MV-4-11 (cell line): ENCODE measurements around the gene WWOX.
"Not testable (repeated sequence)": the region's sequence is repeated elsewhere in the genome, so short reads cannot be mapped to it uniquely, and the experiment has no call there.

Source experiments
- DNase-seq: peaks from one replicate; lab custom pipeline; 2025; lab: John Stamatoyannopoulos, UW

Gene WWOX

DNA sequence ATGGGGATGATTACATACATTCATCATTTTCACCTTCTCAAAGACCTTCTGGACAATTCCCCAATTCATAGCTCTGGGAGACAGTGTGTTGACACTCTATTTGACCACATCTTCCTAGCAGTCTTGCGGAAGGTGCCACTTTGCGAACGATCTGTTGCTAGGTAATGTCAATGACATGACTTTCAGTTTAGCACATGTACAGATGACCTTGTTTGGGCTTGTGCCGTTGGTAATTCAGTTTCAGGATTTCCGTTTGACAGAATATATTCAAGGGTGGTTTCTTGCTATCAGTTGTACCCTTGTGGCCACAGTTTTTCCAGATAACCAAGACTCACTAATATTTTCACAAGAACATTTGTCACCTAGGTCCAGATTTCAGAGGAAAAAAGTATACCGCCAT lies 478.2 kb downstream of the WWOX start:
- no peak for DNase-seq

- no peak for DNase-seq
Observed at GRCh38 chr16:78579020-78579419, 479.6 kb downstream of the WWOX start.

DNA sequence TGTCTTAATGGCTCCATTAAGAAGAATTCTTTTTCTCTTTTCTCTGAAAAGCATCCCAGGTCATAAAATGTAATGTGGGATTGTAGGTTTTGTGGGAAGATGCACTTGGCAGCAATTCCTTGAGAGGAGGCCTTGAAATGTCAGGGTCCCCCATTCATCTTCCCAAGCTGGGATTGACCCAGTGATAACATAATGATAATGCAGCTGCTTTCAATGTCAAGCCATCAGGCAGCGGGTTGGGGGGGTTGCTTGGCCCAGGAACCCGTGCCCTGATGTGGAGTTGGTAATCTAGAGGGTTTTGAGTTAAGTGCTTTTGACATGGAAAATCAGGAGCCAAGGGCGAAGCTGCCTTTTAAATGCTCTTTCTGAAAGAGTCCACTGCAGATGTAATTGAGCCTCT lies 484.0 kb downstream of the WWOX start:
- DNase-seq, result no peak

GRCh38 chr16:78584213-78584860 lies 484.9 kb downstream of the WWOX start:
- DNase-seq, result peak; percentile 60

- DNase-seq, result no peak
Observed at GRCh38 chr16:78584991-78585390, 485.5 kb downstream of the WWOX start.

GRCh38 chr16:78589331-78589730 lies 489.9 kb downstream of the WWOX start:
- no peak for DNase-seq

DNA sequence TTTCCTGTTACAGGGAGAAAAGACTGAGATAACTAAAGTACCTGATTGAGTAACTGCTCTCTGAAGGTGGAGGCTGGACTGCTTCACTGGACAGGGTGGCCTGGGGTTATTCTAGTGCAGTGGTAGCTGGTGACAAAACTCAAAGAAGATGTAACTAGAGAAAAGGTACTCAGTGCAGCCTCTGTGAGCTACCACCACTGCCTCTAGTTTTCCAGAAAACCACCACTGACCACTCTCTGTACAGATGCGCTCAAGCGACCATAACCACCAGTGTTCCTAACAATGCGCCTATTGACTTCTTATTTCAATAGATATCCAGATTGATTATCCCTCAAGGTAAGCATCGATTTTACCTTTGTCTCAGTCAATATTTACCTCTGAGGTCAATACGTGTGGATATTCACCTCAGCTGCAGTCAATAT lies 492.2 kb downstream of the WWOX start:
- DNase-seq, result no peak

DNA sequence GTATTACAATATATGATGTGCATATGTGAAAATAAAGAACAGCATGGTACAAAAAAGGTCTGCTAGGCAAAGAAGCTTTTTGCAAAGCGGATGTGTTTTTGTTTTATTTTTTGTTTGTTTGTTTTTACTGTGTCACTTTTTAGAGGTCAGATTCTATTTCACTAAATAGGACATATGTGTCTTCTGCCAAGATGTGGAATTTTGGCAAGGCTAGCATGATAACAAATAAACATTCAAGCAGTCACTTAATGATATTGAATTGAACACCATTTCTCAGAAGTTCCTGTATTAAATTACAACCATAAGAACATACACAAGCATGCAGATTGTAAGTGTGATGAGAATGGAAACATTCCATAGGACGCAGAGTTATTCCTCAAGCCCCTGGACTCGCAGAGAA lies 492.7 kb downstream of the WWOX start:
- no peak for DNase-seq

- no peak for DNase-seq
Observed at GRCh38 chr16:78593352-78593751, 493.9 kb downstream of the WWOX start.

DNA sequence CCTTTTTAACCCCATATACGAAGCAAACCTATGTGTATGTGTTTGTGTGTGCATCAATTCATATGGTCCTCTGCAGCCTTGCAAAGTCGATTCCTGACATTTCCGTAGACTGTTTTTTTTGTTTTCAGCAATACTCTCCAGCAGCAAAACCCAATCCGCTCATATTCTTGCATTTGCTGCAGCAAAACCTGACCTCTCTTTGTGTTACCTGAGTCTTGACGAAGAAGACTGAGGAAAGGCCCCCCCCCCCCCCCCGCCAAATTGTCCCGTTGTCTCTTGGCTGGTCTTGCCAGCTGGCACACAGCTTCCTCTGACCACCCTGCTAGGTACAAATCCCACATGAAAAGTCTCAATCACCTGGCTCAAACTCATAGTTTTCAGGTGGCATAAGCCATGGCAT lies 494.7 kb downstream of the WWOX start:
- DNase-seq, result no peak

DNA sequence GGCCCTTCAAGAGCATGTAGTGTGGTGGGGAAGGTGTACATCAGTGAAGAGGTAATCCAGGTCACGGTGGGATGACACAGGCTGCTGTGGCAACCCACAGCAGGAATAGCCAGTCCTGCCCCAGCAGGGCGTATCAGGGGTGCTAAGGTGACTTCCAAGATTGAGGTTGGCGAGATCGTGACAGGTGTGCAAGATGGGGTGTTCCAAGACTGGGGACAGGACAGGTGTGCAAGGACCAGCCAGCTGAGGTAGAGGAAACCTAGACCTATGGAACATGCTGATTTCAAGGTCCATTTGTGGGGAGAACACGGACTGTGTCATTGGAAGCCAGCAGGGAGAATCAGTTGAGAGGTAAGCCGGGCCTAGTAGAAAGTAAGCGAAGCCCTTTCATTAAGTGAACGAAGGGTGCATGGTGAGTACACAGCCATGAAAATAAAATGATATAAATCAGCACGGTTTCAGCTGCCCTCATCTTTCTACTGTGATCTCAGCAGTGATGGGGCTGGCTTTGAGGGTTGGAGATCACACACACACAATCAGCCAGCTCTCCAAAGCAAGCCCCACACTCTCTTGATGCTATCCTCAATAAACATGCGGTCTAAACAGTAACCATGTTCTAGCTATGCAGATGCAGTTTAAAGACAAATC lies 497.0 kb downstream of the WWOX start:
- no peak for DNase-seq

GRCh38 chr16:78596996-78597422 lies 497.6 kb downstream of the WWOX start:
- no peak for DNase-seq

DNA sequence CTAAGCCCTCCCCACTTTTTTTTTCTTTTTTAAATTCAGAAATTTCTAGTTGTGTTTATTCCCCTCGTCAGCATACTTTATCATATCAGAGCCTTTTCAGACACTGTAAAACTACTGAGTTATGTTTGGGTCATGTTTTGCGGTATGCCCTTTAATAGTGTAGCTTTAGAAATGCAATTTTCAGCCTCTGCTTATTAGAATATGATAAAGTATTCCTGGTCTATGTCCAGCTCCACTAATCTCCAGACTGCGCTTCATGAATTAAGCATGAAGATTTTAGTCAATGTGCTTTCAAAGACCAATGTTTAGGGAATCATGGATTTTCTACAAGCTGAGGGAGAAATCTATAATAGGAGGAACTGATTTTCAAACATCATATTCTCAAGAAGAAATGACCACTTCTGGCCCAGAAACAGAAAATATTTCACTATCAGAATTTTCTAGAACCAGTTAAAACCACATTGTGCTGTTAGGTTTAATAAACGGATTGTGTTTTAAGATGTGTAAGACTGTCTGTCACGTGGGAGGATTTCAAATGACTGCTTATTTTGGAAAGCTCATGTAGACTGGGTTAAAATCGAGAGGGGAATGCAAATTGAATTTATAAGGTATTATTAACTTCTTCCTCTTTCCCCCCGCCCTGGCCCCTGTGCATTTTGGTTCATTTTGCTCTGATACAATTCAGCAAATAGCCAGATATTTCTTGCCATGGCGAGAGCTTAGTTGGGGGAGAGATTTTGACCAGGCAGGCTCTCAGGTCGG lies 498.5 kb downstream of the WWOX start:
- no peak for DNase-seq

GRCh38 chr16:78599271-78599670 lies 499.8 kb downstream of the WWOX start:
- DNase-seq, result no peak

DNA sequence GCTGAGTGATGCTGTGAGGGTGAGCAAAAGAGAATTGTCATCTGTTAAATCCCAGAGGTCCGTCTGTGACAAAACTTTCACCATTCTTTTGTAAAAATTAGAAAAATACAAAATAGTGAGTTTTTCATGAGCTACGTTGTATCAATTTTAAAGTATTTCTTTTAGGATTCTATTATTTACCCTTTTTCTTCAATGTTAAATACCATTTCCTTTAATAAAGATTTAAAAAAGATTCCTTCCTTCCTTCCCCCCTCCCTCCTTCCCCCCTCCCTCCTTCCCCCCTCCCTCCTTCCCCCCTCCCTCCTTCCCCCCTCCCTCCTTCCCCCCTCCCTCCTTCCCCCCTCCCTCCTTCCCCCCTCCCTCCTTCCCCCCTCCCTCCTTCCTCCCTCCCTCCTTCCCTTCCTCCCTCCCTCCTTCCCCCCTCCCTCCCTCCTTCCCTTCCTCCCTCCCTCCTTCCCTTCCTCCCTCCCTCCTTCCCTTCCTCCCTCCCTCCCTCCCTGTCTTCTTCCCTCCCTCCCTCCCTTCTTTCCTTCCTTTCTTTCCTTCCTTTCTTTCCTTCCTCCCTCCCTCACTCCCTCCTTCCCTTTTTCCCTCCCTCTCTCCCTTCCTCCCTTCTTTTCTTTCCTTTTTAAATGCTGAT lies 505.1 kb downstream of the WWOX start:
- not testable (repeated sequence) for DNase-seq

GRCh38 chr16:78605548-78606101 lies 506.2 kb downstream of the WWOX start:
- no peak for DNase-seq

GRCh38 chr16:78606545-78606944 lies 507.1 kb downstream of the WWOX start:
- no peak for DNase-seq

DNA sequence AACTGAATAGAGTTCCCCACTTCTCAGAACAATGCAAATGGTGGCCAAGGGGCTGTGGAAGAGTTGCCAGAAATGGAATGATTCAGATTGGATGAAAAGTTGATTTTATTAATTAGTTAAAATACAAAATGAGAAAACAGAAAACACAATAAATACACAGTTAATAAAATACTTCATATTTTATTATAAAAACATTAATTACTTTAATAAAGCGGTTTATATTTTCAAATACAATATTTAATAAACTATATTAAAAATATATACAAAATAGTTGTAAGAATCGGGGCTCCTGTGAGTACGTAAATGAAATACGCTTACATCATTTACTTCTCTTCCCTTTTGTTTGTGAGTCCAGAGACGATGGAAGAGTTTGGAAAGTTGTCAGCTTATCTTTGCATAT lies 507.6 kb downstream of the WWOX start:
- no peak for DNase-seq

DNA sequence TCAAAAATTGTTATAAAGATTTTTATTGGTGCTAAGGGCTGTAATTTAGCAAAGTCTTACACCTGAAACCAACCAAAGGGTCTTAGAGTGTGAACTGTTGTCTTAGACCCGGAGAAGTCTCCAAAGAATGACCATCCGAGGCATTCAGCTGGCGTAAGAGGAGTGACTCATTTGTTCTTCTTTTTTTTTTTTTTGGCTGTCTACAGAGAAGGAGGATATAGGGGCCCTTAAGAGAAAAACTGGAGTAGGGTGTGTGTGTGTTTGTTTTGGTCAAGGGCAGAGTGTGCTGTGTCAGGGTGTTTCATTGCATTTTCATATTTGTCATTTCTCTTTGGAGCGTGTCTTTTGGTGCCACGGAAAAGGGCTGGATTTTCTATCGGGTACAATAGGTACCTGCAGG lies 508.0 kb downstream of the WWOX start:
- DNase-seq, result peak; percentile 49

DNA sequence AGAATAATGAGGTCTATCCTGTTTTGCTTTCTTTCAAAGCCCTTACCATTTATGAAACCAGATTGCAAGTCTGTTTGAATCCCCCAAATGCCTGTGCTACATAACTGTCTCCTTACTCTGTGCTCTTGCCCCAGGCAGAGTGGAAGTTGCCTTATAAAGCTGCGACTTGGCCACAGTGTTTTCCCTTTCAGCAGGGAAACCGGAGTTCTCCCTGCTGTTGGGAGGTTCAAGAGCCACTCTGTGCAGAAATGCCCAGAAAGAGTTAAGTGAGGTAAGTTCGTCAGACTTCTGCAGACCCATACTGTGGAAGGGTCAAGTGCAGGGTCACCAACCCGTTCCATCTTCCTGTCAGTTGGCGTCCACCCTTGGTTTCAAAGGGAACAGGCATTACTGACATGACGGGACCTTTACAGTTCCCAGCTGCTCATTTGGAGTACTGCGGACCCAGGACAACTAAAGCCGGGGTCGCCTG lies 508.9 kb downstream of the WWOX start:
- DNase-seq, result no peak

DNA sequence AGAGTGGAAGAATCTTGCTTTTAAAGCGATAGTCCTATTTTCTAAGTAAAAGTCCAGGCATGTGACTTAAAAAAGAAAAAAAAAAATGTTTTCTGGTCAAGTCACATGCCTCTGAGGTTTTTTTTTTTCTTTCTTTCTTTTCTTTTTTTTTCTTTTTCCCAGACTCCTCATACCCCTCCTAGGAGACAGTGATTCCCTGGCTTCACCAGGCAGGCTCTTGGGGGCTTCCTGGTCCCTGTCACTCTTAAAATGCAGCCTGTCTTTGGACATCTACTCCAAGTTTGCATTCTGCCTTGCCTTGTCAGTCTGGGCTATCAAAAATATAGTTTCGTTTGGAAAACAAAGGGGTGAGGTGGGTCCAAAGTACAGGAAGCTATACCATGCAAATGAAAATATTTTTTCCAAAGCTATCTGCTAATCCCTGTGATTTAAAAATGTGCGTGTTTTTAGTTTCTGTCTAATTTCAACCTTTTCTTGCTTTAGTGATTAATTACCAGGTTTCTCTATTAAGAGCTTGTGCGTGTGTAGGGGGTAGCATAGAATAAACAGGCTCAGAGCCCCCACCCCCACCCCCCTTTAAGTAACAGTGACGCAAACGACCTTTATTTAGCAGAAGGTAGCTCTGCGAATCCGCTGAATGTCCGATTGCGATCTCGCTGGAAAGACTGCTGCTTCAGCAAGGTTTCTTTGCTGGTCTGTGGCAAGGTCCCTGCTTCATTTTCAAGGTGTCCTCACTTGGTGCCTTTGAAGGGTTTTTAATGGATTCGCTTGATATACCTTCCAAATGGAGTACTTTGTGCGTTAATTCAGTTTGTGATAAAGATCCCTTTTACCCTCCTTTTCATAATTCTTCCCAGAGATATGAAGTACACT lies 510.2 kb downstream of the WWOX start:
- no peak for DNase-seq
